Sigmoid colon (tissue), 7 donors: ENCODE measurements around the gene NCAN. TPM values are rescaled to one million over a fixed set of nuclear protein-coding genes. Genes with fewer than 3 reads are reported as not detected.

Experiments
- DNase-seq: peaks from one replicate; pipeline ENCODE4 v3.0.0-alpha.2; 2019
- H3K27ac ChIP-seq, 4 donors: fragments of 200-600 bp; sonication (generic); one replicate each; pipeline ENCODE4 v1.5.1; 2016 to 2019; ENCODE audit warnings: mild to moderate bottlenecking in 1 of 4
- H3K27me3 ChIP-seq, 3 donors: fragments of 200-600 bp; sonication (generic); one replicate each; pipeline ENCODE4 v1.5.1; 2019; ENCODE audit warnings: mild to moderate bottlenecking in 1 of 3
- H3K36me3 ChIP-seq, 4 donors: fragments of 200-600 bp; sonication (generic); one replicate each; pipeline ENCODE4 v1.5.1; 2016 to 2019
- H3K4me1 ChIP-seq, 4 donors: fragments of 200-600 bp; sonication (generic); one replicate each; pipeline ENCODE4 v1.5.1; 2017 to 2019
- H3K4me3 ChIP-seq, 4 donors: fragments of 200-600 bp; sonication (generic); one replicate each; pipeline ENCODE4 v1.5.1; 2017 to 2019; ENCODE audit warnings: mild to moderate bottlenecking in 2 of 4, moderate library complexity in 1 of 4
- H3K9me3 ChIP-seq, 4 donors: fragments of 200-600 bp in 3 of 4; sonication (generic) in 3 of 4; one replicate each; pipeline versions ENCODE4 v1.5.1 to v1.6.1; 2013 to 2019
- CTCF ChIP-seq, 4 experiments: fragments of 450-650 bp in 3 of 4; fragments of 200-600 bp in 1 of 4; IDR thresholded peaks; one replicate each; pipeline ENCODE4 v1.5.1; 2016 to 2019; ENCODE audit warnings: antibody characterized with exemption in 4 of 4, mild to moderate bottlenecking in 3 of 4, moderate library complexity in 2 of 4
- EP300 ChIP-seq, 4 donors: sonication (generic); formaldehyde crosslinking; IDR thresholded peaks; one replicate each; pipeline ENCODE4 v1.6.1; 2017; ENCODE audit warnings: antibody characterized with exemption in 4 of 4
- POLR2A ChIP-seq, 2 donors: fragments of 450-650 bp; IDR thresholded peaks; one replicate each; pipeline ENCODE4 v1.6.1; 2016; ENCODE audit warnings: antibody characterized with exemption in 2 of 2, mild to moderate bottlenecking in 2 of 2, moderate library complexity in 2 of 2
- POLR2AphosphoS5 ChIP-seq, 4 donors: sonication (generic); formaldehyde crosslinking; IDR thresholded peaks; one replicate each; pipeline ENCODE4 v1.6.1; 2017; ENCODE audit warnings: antibody characterized with exemption in 4 of 4
- WGBS, 2 donors: extraction: QIAGEN DNeasy Blood & Tissue Kit; methylation state at CpG; one replicate each; pipeline ENCODE4 v1.1.7; 2013; 5-methylcytosine and 5-hydroxymethylcytosine counted together
- intact Hi-C: fragments of 100-400 bp; cut with DNase I; formaldehyde crosslinking; loops from one replicate; pipeline ENCODE4 v1.15.1; 2023
- polyA plus RNA-seq, 3 donors: library from polyadenylated mRNA; stranded (reverse); fragments of 200-250 nt; gene quantifications; one replicate each; pipeline ENCODE4 v1.2.3, GENCODE V29; 2013
- total RNA-seq, 4 donors: library from RNA; depleted of rRNA; stranded (reverse); fragments of >200 nt; gene quantifications; one replicate each; pipeline ENCODE4 v1.1.0, GENCODE V29; 2016
- donor health status: healthy with polysubstance abuse.
- donor health status: Bipolar disorder and iron deficiency.
- donor health status: healthy.

The NCAN gene
- total and polyA plus RNA-seq, 7 donors: under 0.01 to 0.09 (median under 0.01) TPM; not detected in 4

GRCh38 chr19:19278315-19278714 lies 66.6 kb downstream of the NCAN start:
- TF ChIP-seq EP300 (IDR thresholded peaks at IDR 0.05) (no peak), CTCF (IDR thresholded peaks at IDR 0.05) (no peak), POLR2A (IDR thresholded peaks at IDR 0.05) (no peak), POLR2AphosphoS5 (IDR thresholded peaks at IDR 0.05) (no peak)
- H3K27ac ChIP-seq: no peak overlapping the region
- peaks cover 31 to 80% (median 49%) of the 10 kb centered on the region in 4 donors for H3K36me3 ChIP-seq
- H3K4me1 ChIP-seq: peaks cover 0 to 3% (median 1%) of the 10 kb centered on the region in 4 donors
- no peaks in the 10 kb centered on the region for H3K9me3 ChIP-seq
- DNase-seq: no peak
- WGBS, 2 donors: 96 to 97% methylated on average over 7 of the region's 7 CpGs
- H3K27me3 ChIP-seq: peaks cover 0 to 8% (median 5%) of the 10 kb centered on the region in 3 donors
- intact Hi-C loops: no loop called here
- no peak overlapping the region for H3K4me3 ChIP-seq

- no peak for TF ChIP-seq CTCF (IDR thresholded peaks at IDR 0.05)
- no peak for TF ChIP-seq POLR2AphosphoS5 (IDR thresholded peaks at IDR 0.05)
- TF ChIP-seq POLR2A (IDR thresholded peaks at IDR 0.05): no peak
- DNase-seq: no peak
- H3K27me3 ChIP-seq: no peaks in the 10 kb centered on the region
- WGBS, 2 donors: 96% methylated on average over 19 of the region's 19 CpGs
- H3K9me3 ChIP-seq: no peaks in the 10 kb centered on the region
- intact Hi-C loops: no loop called here
- H3K27ac ChIP-seq: no peak overlapping the region
- H3K4me3 ChIP-seq: no peak overlapping the region
- peaks cover 31 to 88% (median 56%) of the 10 kb centered on the region in 4 donors for H3K36me3 ChIP-seq
- no peaks in the 10 kb centered on the region for H3K4me1 ChIP-seq
Observed at GRCh38 chr19:19279062-19279612, 67.4 kb downstream of the NCAN start.

- WGBS, 2 donors: 97 to 98% methylated on average over 16 of the region's 16 CpGs
- DNase-seq: no peak
- Histone ChIP-seq H3K4me3 (no peak overlapping the region), H3K27me3 (no peaks in the 10 kb centered on the region), H3K36me3 (peaks cover 31 to 93% (median 56%) of the 10 kb centered on the region in 4 donors), H3K4me1 (no peaks in the 10 kb centered on the region), H3K27ac (no peak overlapping the region), H3K9me3 (no peaks in the 10 kb centered on the region)
- intact Hi-C loops: no loop called here
- TF ChIP-seq POLR2AphosphoS5 (IDR thresholded peaks at IDR 0.05) (no peak), CTCF (IDR thresholded peaks at IDR 0.05) (no peak), POLR2A (IDR thresholded peaks at IDR 0.05) (no peak)
Observed at GRCh38 chr19:19279853-19280252, 68.1 kb downstream of the NCAN start.

GRCh38 chr19:19280561-19280960 lies 68.8 kb downstream of the NCAN start:
- no peak for DNase-seq
- TF ChIP-seq POLR2AphosphoS5 (IDR thresholded peaks at IDR 0.05) (no peak), EP300 (IDR thresholded peaks at IDR 0.05) (no peak), CTCF (IDR thresholded peaks at IDR 0.05) (no peak), POLR2A (IDR thresholded peaks at IDR 0.05) (no peak)
- WGBS, 2 donors: 94 to 95% methylated on average over 16 of the region's 16 CpGs
- Histone ChIP-seq H3K9me3 (no peaks in the 10 kb centered on the region), H3K4me1 (no peaks in the 10 kb centered on the region), H3K4me3 (no peak overlapping the region), H3K27me3 (no peaks in the 10 kb centered on the region), H3K27ac (no peak overlapping the region), H3K36me3 (peaks cover 31 to 97% (median 55%) of the 10 kb centered on the region in 4 donors)
- intact Hi-C loops: no loop called here

- TF ChIP-seq EP300 (IDR thresholded peaks at IDR 0.05) (no peak), POLR2A (IDR thresholded peaks at IDR 0.05) (no peak), CTCF (IDR thresholded peaks at IDR 0.05) (no peak), POLR2AphosphoS5 (IDR thresholded peaks at IDR 0.05) (no peak)
- H3K9me3 ChIP-seq: no peaks in the 10 kb centered on the region
- no peak for DNase-seq
- intact Hi-C loops: no loop called here
- H3K27me3 ChIP-seq: no peaks in the 10 kb centered on the region
- H3K36me3 ChIP-seq: peaks cover 0 to 91% (median 24%) of the 10 kb centered on the region in 4 donors
- H3K4me3 ChIP-seq: no peak overlapping the region
- no peaks in the 10 kb centered on the region for H3K4me1 ChIP-seq
- WGBS, 2 donors: 94 to 96% methylated on average over 10 of the region's 10 CpGs
- no peak overlapping the region for H3K27ac ChIP-seq
Observed at GRCh38 chr19:19285686-19286085, 73.9 kb downstream of the NCAN start.
